ENCODE measurements around the gene GADD45A. TPM values are rescaled to one million over a fixed set of nuclear protein-coding genes. Genes with fewer than 3 reads are reported as not detected.

Gene GADD45A
- total and polyA plus RNA-seq, 9 of the 15 experiments (the other 6 are each of a cell fraction or from before 2014, with no cell fraction given), result 21.3 to 156 (median 62.1) TPM

DNA sequence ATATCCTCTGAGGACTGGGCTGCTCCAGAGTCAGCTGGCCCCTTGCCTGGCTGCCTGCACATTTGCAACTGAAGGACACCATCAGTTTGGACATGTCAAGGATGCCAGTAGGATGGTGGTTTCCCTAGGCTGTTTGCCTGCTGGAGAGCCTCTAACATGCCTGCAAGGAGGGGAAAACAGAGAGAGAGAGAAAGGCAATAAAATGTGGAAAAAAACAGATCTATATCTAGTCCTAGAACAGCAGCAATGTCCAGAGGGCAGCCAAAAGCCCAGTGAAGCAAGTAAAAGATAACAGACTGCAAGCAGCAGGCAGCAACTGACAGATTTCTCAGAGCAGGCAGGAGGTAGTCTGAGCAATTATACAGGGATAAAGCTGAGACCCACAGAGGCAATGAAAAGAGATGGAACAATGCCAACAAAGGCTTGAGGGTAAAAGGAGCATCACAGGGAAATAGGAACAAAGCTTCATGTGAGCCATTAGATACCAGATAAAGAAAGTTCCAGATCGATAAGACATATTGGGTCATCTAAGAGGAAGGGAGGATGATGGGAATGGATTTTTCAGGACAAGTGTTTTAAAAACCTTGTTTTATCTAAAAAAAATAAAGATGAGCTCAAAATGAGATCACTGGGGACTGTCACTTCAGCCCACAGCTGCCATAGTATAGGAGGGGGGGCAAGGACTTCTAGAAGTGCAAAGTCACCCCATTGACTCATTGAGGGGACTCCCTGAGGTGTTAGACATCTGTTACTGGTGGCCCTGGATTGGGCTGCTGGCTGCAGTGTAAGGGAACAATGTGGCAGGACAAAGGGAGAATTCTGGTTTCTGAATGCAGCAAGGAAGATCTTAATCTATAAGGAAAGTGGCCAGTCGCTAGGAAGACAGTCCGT lies 38.6 kb upstream of the GADD45A start (continued):
- TF ChIP-seq ZNF212 (CRISPR knock-in tag; IDR thresholded peaks at IDR 0.05), result no peak
- TF ChIP-seq ZZZ3 (IDR thresholded peaks at IDR 0.05), result no peak
- no peak for TF ChIP-seq TEAD2 (tag; IDR thresholded peaks at IDR 0.05)
- TF ChIP-seq TRIM24 (IDR thresholded peaks at IDR 0.05), result peak in 1 of 2 experiments; percentile 20; a peak in 1 of 4 replicates
- no peak for TF ChIP-seq ZNF586 (CRISPR knock-in tag; conservative IDR thresholded peaks at IDR 0.05)
- TF ChIP-seq, protein P1, sequence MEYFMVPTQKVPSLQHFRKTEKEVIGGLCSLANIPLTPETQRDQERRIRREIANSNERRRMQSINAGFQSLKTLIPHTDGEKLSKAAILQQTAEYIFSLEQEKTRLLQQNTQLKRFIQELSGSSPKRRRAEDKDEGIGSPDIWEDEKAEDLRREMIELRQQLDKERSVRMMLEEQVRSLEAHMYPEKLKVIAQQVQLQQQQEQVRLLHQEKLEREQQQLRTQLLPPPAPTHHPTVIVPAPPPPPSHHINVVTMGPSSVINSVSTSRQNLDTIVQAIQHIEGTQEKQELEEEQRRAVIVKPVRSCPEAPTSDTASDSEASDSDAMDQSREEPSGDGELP (CRISPR knock-in tag; IDR thresholded peaks at IDR 0.05; ENCODE audit: borderline replicate concordance), result peak; percentile 80

DNA sequence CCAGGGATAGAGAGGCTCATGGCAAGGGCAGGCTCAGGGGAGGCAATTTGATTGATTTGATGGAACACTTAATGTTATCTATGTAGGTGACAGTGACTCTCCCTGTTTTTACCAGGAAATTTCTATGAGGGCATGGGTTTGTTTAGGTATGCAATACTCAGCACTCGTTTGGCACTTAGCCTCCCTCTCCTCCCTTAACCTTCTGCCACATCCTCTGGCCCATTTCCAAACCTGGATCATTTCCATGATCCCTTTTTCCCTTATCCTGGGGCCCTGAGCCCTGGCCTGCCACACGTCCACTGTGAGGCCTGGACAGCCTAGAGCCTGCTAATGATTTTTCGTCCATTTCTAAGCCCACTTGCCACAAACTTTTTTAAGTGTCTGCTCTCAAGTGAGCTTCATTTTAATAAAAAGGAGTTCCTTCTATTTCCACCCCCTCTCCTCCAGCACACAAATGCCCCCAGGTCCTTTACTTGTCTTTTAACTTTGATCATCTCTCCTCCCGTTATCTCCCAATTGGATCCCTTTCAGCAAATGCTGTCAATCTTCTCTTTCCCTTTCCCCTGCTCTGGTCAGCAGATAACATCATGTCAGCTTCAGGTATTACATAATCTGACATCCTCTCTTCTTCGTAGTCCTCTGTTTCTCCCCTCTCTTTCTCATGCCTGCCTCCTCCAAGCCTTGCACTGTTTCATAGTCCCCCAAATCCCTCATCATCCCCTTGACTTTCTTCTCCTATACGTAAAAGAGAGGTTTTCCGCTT lies 37.8 kb upstream of the GADD45A start:
- DNase-seq (ENCODE audit: extremely low read depth in 1 of 4, low spot score in 3 of 4) (no peak), FAIRE-seq (no peak), ATAC-seq (no peak; the same call in 1 of the 3 replicates)
- no peaks in the 10 kb centered on the region for H3K36me3 ChIP-seq (ENCODE audit: control insufficient read depth, insufficient read depth, low read length)
- no peaks in the 10 kb centered on the region for H3K9me1 ChIP-seq (ENCODE audit: control insufficient read depth, insufficient read depth, low read length)
- 31% methylated on average over 7 of the region's 7 CpGs for WGBS (ENCODE audit: insufficient coverage, low coverage, missing lambda C conversion rate)
- ChIA-PET CTCF (ENCODE audit: low intra/inter-chr PET ratio) (no interaction called here), POLR2A (interaction anchor here (0.6 to 2.0 kb wide), 6 partner anchors 12 to 373 kb away, joined by 3 to 11 read pairs (median 6); partner anchors contain the start of gene GADD45A)
- no peaks in the 10 kb centered on the region for H3K9me3 ChIP-seq (replicated peaks; ENCODE audit: control insufficient read depth, insufficient read depth, low read depth, low read length)
- H3K27me3 ChIP-seq (ENCODE audit: control insufficient read depth in 2 of 2, insufficient read depth in 2 of 2, low read length in 2 of 2), result no peaks in the 10 kb centered on the region
- H3K4me1 ChIP-seq (replicated peaks in 1 of 2; ENCODE audit: control insufficient read depth in 2 of 2, insufficient read depth in 2 of 2, low read length in 2 of 2), result peaks cover 19 to 25% of the 10 kb centered on the region in 2 experiments
- H3K79me2 ChIP-seq (ENCODE audit: control insufficient read depth, insufficient read depth, low read length), result no peaks in the 10 kb centered on the region
- no peak overlapping the region for H3K4me3 ChIP-seq
- H3K9ac ChIP-seq (ENCODE audit: insufficient read depth in 1 of 2, low read depth in 2 of 2, low read length in 2 of 2), result peak overlapping the region; percentile 8 to 71; a peak in 2 of 4 replicates
- in situ Hi-C loops (cut with MboI) (no loop called here), intact Hi-C loops (cut with micrococcal nuclease) (loop anchor here (2.0 kb wide), 1 partner anchor 38 kb away; the partner anchor contains the start of gene GADD45A)
- H3K27ac ChIP-seq (ENCODE audit: extremely low read depth, low read depth, low read length), result peak overlapping the region; percentile 77; the same call in 2 of the 3 replicates
- H2AFZ ChIP-seq (ENCODE audit: low read depth, low read length), result peak overlapping the region; percentile 46; the same call in 1 of the 2 replicates
- no peaks in the 10 kb centered on the region for H4K20me1 ChIP-seq (replicated peaks; ENCODE audit: control insufficient read depth, insufficient read depth, low read length)
- no TSS peak for BruUV-seq (replicated peaks)
- H3K4me2 ChIP-seq (ENCODE audit: insufficient read depth, low read length), result peak overlapping the region; percentile 33; the same call in 1 of the 2 replicates
- TF ChIP-seq MLLT1 (IDR thresholded peaks at IDR 0.05), result no peak
- TF ChIP-seq, protein P2, sequence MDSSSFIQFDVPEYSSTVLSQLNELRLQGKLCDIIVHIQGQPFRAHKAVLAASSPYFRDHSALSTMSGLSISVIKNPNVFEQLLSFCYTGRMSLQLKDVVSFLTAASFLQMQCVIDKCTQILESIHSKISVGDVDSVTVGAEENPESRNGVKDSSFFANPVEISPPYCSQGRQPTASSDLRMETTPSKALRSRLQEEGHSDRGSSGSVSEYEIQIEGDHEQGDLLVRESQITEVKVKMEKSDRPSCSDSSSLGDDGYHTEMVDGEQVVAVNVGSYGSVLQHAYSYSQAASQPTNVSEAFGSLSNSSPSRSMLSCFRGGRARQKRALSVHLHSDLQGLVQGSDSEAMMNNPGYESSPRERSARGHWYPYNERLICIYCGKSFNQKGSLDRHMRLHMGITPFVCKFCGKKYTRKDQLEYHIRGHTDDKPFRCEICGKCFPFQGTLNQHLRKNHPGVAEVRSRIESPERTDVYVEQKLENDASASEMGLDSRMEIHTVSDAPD (CRISPR knock-in tag; IDR thresholded peaks at IDR 0.05), result no peak
